SU-DHL-6 (cell line): ENCODE data around the gene MUC5B.

ENCODE experiments used
- EZH2phosphoT487 ChIP-seq: fragments of 200-600 bp; sonication (generic), shearing (Covaris generic); conservative IDR thresholded peaks from 2 replicates; pipeline ENCODE4 v1.6.1; 2018; ENCODE audit warnings: mild to moderate bottlenecking, antibody characterized with exemption, low read length, moderate library complexity, mixed read lengths
- TF ChIP-seq, protein P1 (sequence below): fragments of 200-600 bp; sonication (generic); IDR thresholded peaks from one replicate; pipeline ENCODE4 v1.5.1; 2017; ENCODE audit warnings: antibody characterized with exemption, mild to moderate bottlenecking, low read length, moderate library complexity; ENCODE audit not compliant: insufficient read depth, poor library complexity, severe bottlenecking

DNA sequence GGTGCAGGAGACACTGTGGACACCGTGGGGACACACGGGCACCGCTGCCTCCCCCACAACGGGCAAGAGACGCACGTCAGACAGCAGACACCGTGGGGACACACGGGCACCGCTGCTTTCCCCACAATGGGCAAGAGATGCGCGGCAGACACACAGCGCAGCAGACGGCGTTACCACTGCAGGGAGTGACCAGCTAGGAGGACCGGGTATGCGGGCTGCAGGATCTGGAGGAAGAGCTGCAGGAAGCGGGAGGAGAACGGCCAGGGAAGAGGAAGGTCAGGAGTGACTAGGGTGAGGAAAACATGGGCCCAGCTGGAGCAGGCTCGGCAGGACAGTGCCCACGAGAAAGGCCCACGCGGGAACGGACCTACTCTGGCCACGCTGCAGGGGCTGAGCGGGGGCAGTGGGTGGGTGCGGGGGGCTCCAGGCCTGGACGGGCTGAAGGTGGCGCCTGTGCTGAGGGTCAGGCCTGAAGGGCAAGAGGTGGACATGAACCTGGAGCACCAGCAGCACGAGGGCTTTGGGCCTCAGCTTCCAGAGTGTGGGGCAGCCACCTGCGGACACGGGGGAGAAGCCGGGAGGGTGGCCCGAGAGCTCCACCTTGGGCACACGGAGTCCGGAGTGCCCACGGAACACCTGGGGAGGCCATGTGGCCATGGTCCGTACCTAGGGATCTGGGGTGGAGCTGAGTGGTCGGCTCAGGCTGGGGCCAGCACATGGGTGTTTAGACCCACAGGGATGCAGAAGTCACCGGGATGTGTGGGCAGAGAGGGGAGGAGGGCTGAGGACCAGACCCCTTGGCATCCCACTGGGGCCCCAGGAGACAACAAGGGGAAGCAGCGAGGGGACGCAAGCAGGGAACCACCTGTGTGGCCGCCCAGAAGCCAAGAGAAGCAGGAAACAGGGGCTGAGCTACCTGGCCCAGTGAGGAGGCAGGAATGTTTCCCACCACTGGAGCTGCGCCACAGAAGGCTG is 70.1 kb downstream of the MUC5B start:
- TF ChIP-seq, protein P1, sequence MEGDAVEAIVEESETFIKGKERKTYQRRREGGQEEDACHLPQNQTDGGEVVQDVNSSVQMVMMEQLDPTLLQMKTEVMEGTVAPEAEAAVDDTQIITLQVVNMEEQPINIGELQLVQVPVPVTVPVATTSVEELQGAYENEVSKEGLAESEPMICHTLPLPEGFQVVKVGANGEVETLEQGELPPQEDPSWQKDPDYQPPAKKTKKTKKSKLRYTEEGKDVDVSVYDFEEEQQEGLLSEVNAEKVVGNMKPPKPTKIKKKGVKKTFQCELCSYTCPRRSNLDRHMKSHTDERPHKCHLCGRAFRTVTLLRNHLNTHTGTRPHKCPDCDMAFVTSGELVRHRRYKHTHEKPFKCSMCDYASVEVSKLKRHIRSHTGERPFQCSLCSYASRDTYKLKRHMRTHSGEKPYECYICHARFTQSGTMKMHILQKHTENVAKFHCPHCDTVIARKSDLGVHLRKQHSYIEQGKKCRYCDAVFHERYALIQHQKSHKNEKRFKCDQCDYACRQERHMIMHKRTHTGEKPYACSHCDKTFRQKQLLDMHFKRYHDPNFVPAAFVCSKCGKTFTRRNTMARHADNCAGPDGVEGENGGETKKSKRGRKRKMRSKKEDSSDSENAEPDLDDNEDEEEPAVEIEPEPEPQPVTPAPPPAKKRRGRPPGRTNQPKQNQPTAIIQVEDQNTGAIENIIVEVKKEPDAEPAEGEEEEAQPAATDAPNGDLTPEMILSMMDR: no peak
- no peak for TF ChIP-seq EZH2phosphoT487
